Vagina (tissue), 2 donors: ENCODE measurements around the gene TINCR. TPM values are rescaled to one million over a fixed set of nuclear protein-coding genes. Genes with fewer than 3 reads are reported as not detected.
A peak's percentile ranks its signal among the peaks of the same experiment; 100 is the strongest.

Experiments used
- DNase-seq, 2 donors: peaks; one replicate each; pipeline ENCODE4 v3.0.0-alpha.2; 2017; ENCODE audit errors: extremely low spot score in 2 of 2
- H3K27ac ChIP-seq: fragments of 200-600 bp; sonication (generic); one replicate; pipeline ENCODE4 v1.5.1; 2019
- H3K27me3 ChIP-seq: fragments of 200-600 bp; sonication (generic); one replicate; pipeline ENCODE4 v1.5.1; 2019
- H3K36me3 ChIP-seq, 2 donors: fragments of 200-600 bp; sonication (generic); one replicate each; pipeline ENCODE4 v1.5.1; 2017 to 2019
- H3K4me1 ChIP-seq: fragments of 200-600 bp; sonication (generic); one replicate; pipeline ENCODE4 v1.5.1; 2019
- H3K4me3 ChIP-seq, 2 donors: fragments of 200-600 bp; sonication (generic); 1 replicate in 1 of 2; 2 replicates in 1 of 2; pipeline ENCODE4 v1.5.1; 2016 to 2019
- H3K9me3 ChIP-seq: fragments of 200-600 bp; sonication (generic); one replicate; pipeline ENCODE4 v1.5.1; 2019
- POLR2A ChIP-seq, 2 donors: fragments of 450-650 bp; IDR thresholded peaks; one replicate each; pipeline ENCODE4 v1.6.1; 2017; ENCODE audit warnings: antibody characterized with exemption in 2 of 2, mild to moderate bottlenecking in 2 of 2, moderate library complexity in 2 of 2
- POLR2AphosphoS5 ChIP-seq, 2 donors: sonication (generic); formaldehyde crosslinking; IDR thresholded peaks; one replicate each; pipeline ENCODE4 v1.9.0; 2017; ENCODE audit warnings: antibody characterized with exemption in 2 of 2, mild to moderate bottlenecking in 2 of 2, low read depth in 1 of 2; ENCODE audit not compliant: insufficient read depth in 1 of 2
- intact Hi-C: fragments of 100-400 bp; cut with DNase I; formaldehyde crosslinking; loops from one replicate; pipeline ENCODE4 v1.15.1; 2023
- total RNA-seq: library from RNA; depleted of rRNA; stranded (reverse); fragments of >200 nt; gene quantifications from one replicate; pipeline ENCODE4 v1.2.3, GENCODE V29; 2016
- TF ChIP-seq, protein P1 (sequence below), 3 experiments: fragments of 450-650 bp in 2 of 3; fragments of 200-600 bp in 1 of 3; sonication (generic) in 1 of 3; IDR thresholded peaks; one replicate each; pipeline ENCODE4 v1.5.1; 2017 to 2019; ENCODE audit warnings: antibody characterized with exemption in 3 of 3, mild to moderate bottlenecking in 2 of 3, moderate library complexity in 2 of 3

TINCR gene
- total RNA-seq, 1 donor from 2014 or later = 37.1 TPM

- intact Hi-C loops = no loop called here
- peaks cover 7% of the 10 kb centered on the region for H3K4me1 ChIP-seq
- H3K9me3 ChIP-seq = no peaks in the 10 kb centered on the region
- peak overlapping the region; percentile 64 for H3K27ac ChIP-seq
- DNase-seq = no peak
- no peaks in the 10 kb centered on the region for H3K36me3 ChIP-seq
- peak overlapping the region; percentile 16 to 46 for H3K4me3 ChIP-seq
- H3K27me3 ChIP-seq = no peaks in the 10 kb centered on the region
- TF ChIP-seq POLR2AphosphoS5 (IDR thresholded peaks at IDR 0.05; ENCODE audit: insufficient read depth in 1 of 2, low read depth in 1 of 2) = no peak
- TF ChIP-seq, protein P1, sequence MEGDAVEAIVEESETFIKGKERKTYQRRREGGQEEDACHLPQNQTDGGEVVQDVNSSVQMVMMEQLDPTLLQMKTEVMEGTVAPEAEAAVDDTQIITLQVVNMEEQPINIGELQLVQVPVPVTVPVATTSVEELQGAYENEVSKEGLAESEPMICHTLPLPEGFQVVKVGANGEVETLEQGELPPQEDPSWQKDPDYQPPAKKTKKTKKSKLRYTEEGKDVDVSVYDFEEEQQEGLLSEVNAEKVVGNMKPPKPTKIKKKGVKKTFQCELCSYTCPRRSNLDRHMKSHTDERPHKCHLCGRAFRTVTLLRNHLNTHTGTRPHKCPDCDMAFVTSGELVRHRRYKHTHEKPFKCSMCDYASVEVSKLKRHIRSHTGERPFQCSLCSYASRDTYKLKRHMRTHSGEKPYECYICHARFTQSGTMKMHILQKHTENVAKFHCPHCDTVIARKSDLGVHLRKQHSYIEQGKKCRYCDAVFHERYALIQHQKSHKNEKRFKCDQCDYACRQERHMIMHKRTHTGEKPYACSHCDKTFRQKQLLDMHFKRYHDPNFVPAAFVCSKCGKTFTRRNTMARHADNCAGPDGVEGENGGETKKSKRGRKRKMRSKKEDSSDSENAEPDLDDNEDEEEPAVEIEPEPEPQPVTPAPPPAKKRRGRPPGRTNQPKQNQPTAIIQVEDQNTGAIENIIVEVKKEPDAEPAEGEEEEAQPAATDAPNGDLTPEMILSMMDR (IDR thresholded peaks at IDR 0.05) = no peak
- TF ChIP-seq POLR2A (IDR thresholded peaks at IDR 0.05) = no peak
Observed at GRCh38 chr19:5567970-5568407, 236 bp upstream of the TINCR start.

GRCh38 chr19:5564930-5565329 lies 2.8 kb downstream of the TINCR start:
- TF ChIP-seq, protein P1 (IDR thresholded peaks at IDR 0.05) = no peak
- TF ChIP-seq POLR2AphosphoS5 (IDR thresholded peaks at IDR 0.05; ENCODE audit: insufficient read depth in 1 of 2, low read depth in 1 of 2) (no peak), POLR2A (IDR thresholded peaks at IDR 0.05) (no peak)
- Histone ChIP-seq H3K36me3 (no peaks in the 10 kb centered on the region), H3K9me3 (no peaks in the 10 kb centered on the region), H3K4me3 (peak overlapping the region in 1 of 2 donors; percentile 46), H3K27ac (peak overlapping the region; percentile 47), H3K4me1 (peaks cover 7% of the 10 kb centered on the region), H3K27me3 (no peaks in the 10 kb centered on the region)
- intact Hi-C loops = no loop called here
- no peak for DNase-seq

DNA sequence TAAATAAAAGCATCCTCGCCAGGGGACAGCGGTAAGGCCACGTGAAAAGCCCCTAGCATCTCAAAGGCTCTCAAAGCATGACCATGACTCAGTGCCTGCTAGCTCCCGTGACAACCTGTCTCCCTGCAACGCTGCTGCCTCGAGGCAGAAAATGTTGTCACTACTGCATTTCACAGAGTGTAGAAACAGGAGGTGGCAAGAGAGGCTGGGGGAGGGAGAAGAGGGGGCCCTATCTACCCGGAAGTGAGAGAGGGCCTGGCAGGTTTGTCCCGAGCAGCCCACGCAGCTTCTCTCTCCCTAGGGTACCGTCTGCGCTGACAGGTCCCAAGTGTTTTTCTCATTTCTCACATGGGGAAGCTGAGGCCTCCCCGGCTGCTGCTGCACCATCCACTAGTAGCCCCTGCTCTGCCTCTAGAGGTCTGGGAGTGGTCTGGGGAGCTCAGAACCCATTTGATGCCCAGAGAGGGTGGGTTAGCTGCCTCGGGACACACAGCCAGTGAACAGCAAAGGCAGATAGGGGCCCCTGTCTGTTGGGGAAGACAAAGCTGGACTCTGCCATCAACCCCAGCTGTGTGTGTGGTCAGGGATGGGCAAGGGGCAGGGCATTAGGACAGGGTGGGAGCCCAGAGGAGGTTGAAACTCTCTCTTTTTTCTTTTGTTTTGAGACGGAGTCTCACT lies 3.7 kb downstream of the TINCR start:
- peak overlapping the region; percentile 47 for H3K27ac ChIP-seq
- H3K27me3 ChIP-seq = no peaks in the 10 kb centered on the region
- no peaks in the 10 kb centered on the region for H3K36me3 ChIP-seq
- no peaks in the 10 kb centered on the region for H3K9me3 ChIP-seq
- H3K4me3 ChIP-seq = no peak overlapping the region
- TF ChIP-seq POLR2AphosphoS5 (IDR thresholded peaks at IDR 0.05; ENCODE audit: insufficient read depth in 1 of 2, low read depth in 1 of 2) (peak in 1 of 2 donors; percentile 46), POLR2A (IDR thresholded peaks at IDR 0.05) (no peak)
- TF ChIP-seq, protein P1 (IDR thresholded peaks at IDR 0.05) = no peak
- no peak for DNase-seq
- intact Hi-C loops = no loop called here
- H3K4me1 ChIP-seq = peaks cover 7% of the 10 kb centered on the region

GRCh38 chr19:5563008-5563431 lies 4.7 kb downstream of the TINCR start:
- H3K27ac ChIP-seq = no peak overlapping the region
- no peak for DNase-seq
- intact Hi-C loops = no loop called here
- H3K4me1 ChIP-seq = peaks cover 7% of the 10 kb centered on the region
- TF ChIP-seq POLR2A (IDR thresholded peaks at IDR 0.05) (no peak), POLR2AphosphoS5 (IDR thresholded peaks at IDR 0.05; ENCODE audit: insufficient read depth in 1 of 2, low read depth in 1 of 2) (no peak)
- TF ChIP-seq, protein P1 (IDR thresholded peaks at IDR 0.05) = no peak
- H3K27me3 ChIP-seq = no peaks in the 10 kb centered on the region
- no peak overlapping the region for H3K4me3 ChIP-seq
- no peaks in the 10 kb centered on the region for H3K36me3 ChIP-seq
- H3K9me3 ChIP-seq = no peaks in the 10 kb centered on the region

- H3K27ac ChIP-seq = no peak overlapping the region
- intact Hi-C loops = no loop called here
- no peaks in the 10 kb centered on the region for H3K27me3 ChIP-seq
- DNase-seq = no peak
- H3K4me1 ChIP-seq = peaks cover 7% of the 10 kb centered on the region
- TF ChIP-seq, protein P1 (IDR thresholded peaks at IDR 0.05) = no peak
- TF ChIP-seq POLR2AphosphoS5 (IDR thresholded peaks at IDR 0.05; ENCODE audit: insufficient read depth in 1 of 2, low read depth in 1 of 2) (no peak), POLR2A (IDR thresholded peaks at IDR 0.05) (no peak)
- no peak overlapping the region for H3K4me3 ChIP-seq
- H3K9me3 ChIP-seq = no peaks in the 10 kb centered on the region
- no peaks in the 10 kb centered on the region for H3K36me3 ChIP-seq
Observed at GRCh38 chr19:5562280-5562679, 5.5 kb downstream of the TINCR start.
